ENCODE results near the gene PREX1. TPM values are rescaled to one million over a fixed set of nuclear protein-coding genes. Genes with fewer than 3 reads are reported as not detected.

Gene PREX1
- total and polyA plus RNA-seq, 2 of the 4 experiments (the other 2 are of a cell fraction) = 0.67 to 0.72 TPM

- WGBS, 2 experiments (ENCODE audit: extremely low coverage in 2 of 2, insufficient read length in 1 of 2) = 100% methylated on average over 2 of the region's 3 CpGs; no CpG with 5 or more reads in 1 of the 2 experiments
- Histone ChIP-seq H3K27ac (ENCODE audit: insufficient read depth, low read length) (no peak overlapping the region), H2BK20ac (ENCODE audit: low read depth, low read length) (no peak overlapping the region), H3K9ac (ENCODE audit: low read depth, low read length) (no peak overlapping the region), H3K23ac (ENCODE audit: low read depth, low read length) (no peak overlapping the region), H3K18ac (ENCODE audit: low read depth, low read length) (no peak overlapping the region), H3K9me3 (ENCODE audit: control insufficient read depth, insufficient read depth, low read length) (no peaks in the 10 kb centered on the region), H3K36me3 (ENCODE audit: control insufficient read depth, insufficient read depth, low read length) (no peaks in the 10 kb centered on the region), H2AK9ac (replicated peaks; ENCODE audit: low read depth, low read length, poor library complexity) (no peak overlapping the region), H2AK5ac (ENCODE audit: low read depth, low read length) (no peak overlapping the region), H3K4me3 (ENCODE audit: insufficient read depth, low read depth, low read length) (no peak overlapping the region), H2BK5ac (ENCODE audit: low read depth, low read length, poor library complexity, severe bottlenecking) (no peak overlapping the region), H4K5ac (ENCODE audit: low read depth, low read length) (no peak overlapping the region), H3K56ac (ENCODE audit: extremely low read depth, insufficient read depth, low read length) (no peak overlapping the region), H4K8ac (ENCODE audit: low read depth in 2 of 2, low read length in 2 of 2) (no peak overlapping the region), H4K20me1 (ENCODE audit: insufficient read depth, low read length) (no peaks in the 10 kb centered on the region), H3K14ac (replicated peaks; ENCODE audit: low read depth, low read length) (no peak overlapping the region), H3K4ac (ENCODE audit: low read depth, low read length) (no peak overlapping the region), H3K27me3 (ENCODE audit: control insufficient read depth, insufficient read depth, low read length) (peaks cover 2% of the 10 kb centered on the region; the same call in 1 of the 2 replicates), H3K4me1 (ENCODE audit: control insufficient read depth, insufficient read depth, low read length) (peaks cover 10% of the 10 kb centered on the region; the same call in 1 of the 2 replicates), H4K91ac (ENCODE audit: insufficient read depth, low read depth, low read length) (no peak overlapping the region), H2BK15ac (ENCODE audit: low read depth, low read length) (no peak overlapping the region), H3K4me2 (ENCODE audit: low read depth, low read length) (no peak overlapping the region), H2BK120ac (ENCODE audit: low read depth, low read length) (no peak overlapping the region), H3K79me1 (ENCODE audit: low read depth in 1 of 2, low read length in 2 of 2) (no peaks in the 10 kb centered on the region), H2AFZ (replicated peaks; ENCODE audit: low read length, poor library complexity) (no peak overlapping the region), H3K9me1 (ENCODE audit: insufficient read depth, low read length) (no peaks in the 10 kb centered on the region; the same call in 1 of the 2 replicates)
- BruUV-seq (replicated peaks) = no TSS peak
- dilution Hi-C loops (cut with HindIII; ENCODE audit: low sequenced_read_pairs, unreplicated experiment) = no loop called here
- CTCF ChIA-PET = interaction anchor here (0.9 kb wide), 1 partner anchor 12 kb away, joined by 3 read pairs; no protein-coding TSS in a partner anchor
- in situ Hi-C loops (cut with MboI; ENCODE audit: low sequenced_read_pairs) = no loop called here
- no peak for TF ChIP-seq MXI1 (IDR thresholded peaks at IDR 0.05; ENCODE audit: borderline replicate concordance, low read depth, low read length)
- TF ChIP-seq SMC3 (IDR thresholded peaks at IDR 0.05; ENCODE audit: low read depth, low read length) = no peak
- TF ChIP-seq RAD21 (IDR thresholded peaks at IDR 0.05; ENCODE audit: low read length) = no peak
- TF ChIP-seq CTCF (conservative IDR thresholded peaks at IDR 0.05; ENCODE audit: low read depth, low read length) = no peak
- no peak for TF ChIP-seq FOS (IDR thresholded peaks at IDR 0.05; ENCODE audit: low read depth, low read length)
- TF ChIP-seq CEBPB (IDR thresholded peaks at IDR 0.05; ENCODE audit: low read depth, low read length) = no peak
- no peak for TF ChIP-seq CHD1 (IDR thresholded peaks at IDR 0.05; ENCODE audit: low read depth, low read length)
- no peak for TF ChIP-seq MAFK (IDR thresholded peaks at IDR 0.05; ENCODE audit: low read depth, low read length)
- TF ChIP-seq RFX5 (IDR thresholded peaks at IDR 0.05; ENCODE audit: low read depth, low read length) = no peak
- TF ChIP-seq BHLHE40 (IDR thresholded peaks at IDR 0.05; ENCODE audit: low read depth, low read length) = no peak
- TF ChIP-seq RCOR1 (IDR thresholded peaks at IDR 0.05; ENCODE audit: insufficient replicate concordance, low read length) = no peak
- TF ChIP-seq NFE2L2 (IDR thresholded peaks at IDR 0.05; ENCODE audit: low read depth, low read length) = no peak
- TF ChIP-seq ELK1 (IDR thresholded peaks at IDR 0.05; ENCODE audit: borderline replicate concordance, low read depth, low read length) = no peak
- TF ChIP-seq POLR2A (IDR thresholded peaks at IDR 0.05; ENCODE audit: low read depth, low read length) = no peak
- intact Hi-C loops (cut with micrococcal nuclease) = no loop called here
- POLR2A ChIA-PET (ENCODE audit: unreplicated experiment) = no interaction called here
- no peak for DNase-seq
- no peak for ATAC-seq (ENCODE audit: low read depth)
These were observed 148.8 kb downstream of the PREX1 start for GRCh38 chr20:48679011-48679410.
